Fibroblast of lung (primary cell): ENCODE results near the gene GSE1.

ENCODE experiments used
- EZH2 ChIP-seq: IDR thresholded peaks from 2 replicates; pipeline ENCODE4 v1.5.1; 2012; ENCODE audit warnings: low read length, control low read depth, mild to moderate bottlenecking; ENCODE audit errors: missing control alignments
- TF ChIP-seq, protein P1 (sequence below), 2 donors: IDR thresholded peaks in 1 of 2; conservative IDR thresholded peaks in 1 of 2; 1 replicate in 1 of 2; 2 replicates in 1 of 2; pipeline ENCODE4 v1.5.1; 2011 to 2012; ENCODE audit warnings: low read length in 2 of 2, control low read depth in 1 of 2, inconsistent platforms in 1 of 2, low read depth in 1 of 2, mild to moderate bottlenecking in 1 of 2

DNA sequence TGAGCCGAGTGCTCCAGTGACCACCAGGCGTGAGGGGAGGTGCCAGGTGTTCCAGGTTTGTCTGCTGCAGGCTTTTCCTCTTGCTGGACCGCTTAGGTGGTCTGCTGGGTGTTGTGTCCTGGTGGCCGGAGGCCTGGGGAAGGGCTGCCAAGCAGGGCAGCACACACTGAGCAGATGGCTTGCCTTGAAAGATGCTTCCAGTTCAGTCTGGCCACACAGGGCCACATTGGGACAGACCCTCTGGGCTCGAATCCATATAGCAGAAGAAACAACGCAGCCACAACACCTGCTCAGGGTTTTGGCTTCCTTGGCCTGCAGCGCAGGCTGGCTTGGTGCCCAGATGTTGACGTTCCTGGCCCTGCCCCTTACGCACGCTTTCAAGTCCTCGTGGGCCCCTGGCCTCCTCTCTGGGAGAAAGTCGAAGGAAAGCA is 50.8 kb downstream of the GSE1 start:
- TF ChIP-seq, protein P1, sequence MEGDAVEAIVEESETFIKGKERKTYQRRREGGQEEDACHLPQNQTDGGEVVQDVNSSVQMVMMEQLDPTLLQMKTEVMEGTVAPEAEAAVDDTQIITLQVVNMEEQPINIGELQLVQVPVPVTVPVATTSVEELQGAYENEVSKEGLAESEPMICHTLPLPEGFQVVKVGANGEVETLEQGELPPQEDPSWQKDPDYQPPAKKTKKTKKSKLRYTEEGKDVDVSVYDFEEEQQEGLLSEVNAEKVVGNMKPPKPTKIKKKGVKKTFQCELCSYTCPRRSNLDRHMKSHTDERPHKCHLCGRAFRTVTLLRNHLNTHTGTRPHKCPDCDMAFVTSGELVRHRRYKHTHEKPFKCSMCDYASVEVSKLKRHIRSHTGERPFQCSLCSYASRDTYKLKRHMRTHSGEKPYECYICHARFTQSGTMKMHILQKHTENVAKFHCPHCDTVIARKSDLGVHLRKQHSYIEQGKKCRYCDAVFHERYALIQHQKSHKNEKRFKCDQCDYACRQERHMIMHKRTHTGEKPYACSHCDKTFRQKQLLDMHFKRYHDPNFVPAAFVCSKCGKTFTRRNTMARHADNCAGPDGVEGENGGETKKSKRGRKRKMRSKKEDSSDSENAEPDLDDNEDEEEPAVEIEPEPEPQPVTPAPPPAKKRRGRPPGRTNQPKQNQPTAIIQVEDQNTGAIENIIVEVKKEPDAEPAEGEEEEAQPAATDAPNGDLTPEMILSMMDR (conservative IDR thresholded peaks at IDR 0.05 in 1 of 2, IDR thresholded peaks at IDR 0.05 in 1 of 2; ENCODE audit: low read depth in 1 of 2, low read length in 2 of 2), result no peak
- no peak for TF ChIP-seq EZH2
